HG03135 (cell line): ENCODE measurements around the gene FZD2.
"Not testable (repeated sequence)": the region's sequence is repeated elsewhere in the genome, so short reads cannot be mapped to it uniquely, and the experiment has no call there.

Experiments used
- ATAC-seq: cut with Tn5 transposase; IDR thresholded peaks from one replicate; pipeline ENCODE4 v1.9.1; 2021; ENCODE audit warnings: mild to moderate bottlenecking, moderate library complexity; ENCODE audit not compliant: unreplicated experiment

Gene FZD2

DNA sequence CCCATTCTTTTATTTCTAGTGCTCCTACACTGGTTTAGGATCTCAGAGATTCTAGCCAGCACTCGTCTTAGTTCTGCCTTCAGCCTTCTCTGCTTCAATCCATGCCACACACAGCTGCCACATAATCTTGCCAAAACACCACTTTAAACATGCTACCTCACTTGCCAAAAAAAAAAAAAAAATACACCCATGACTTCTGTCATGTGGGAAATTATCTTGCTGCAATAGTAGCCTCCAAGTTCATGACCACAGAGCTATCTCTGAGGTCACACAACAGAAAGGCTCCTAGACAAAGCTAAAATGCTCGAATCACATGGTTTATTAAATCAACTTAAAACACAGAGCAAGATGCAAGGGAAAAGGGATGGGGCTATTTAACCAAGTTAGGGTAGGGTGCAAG, 18.1 kb downstream of the FZD2 start:
- no peak for ATAC-seq

DNA sequence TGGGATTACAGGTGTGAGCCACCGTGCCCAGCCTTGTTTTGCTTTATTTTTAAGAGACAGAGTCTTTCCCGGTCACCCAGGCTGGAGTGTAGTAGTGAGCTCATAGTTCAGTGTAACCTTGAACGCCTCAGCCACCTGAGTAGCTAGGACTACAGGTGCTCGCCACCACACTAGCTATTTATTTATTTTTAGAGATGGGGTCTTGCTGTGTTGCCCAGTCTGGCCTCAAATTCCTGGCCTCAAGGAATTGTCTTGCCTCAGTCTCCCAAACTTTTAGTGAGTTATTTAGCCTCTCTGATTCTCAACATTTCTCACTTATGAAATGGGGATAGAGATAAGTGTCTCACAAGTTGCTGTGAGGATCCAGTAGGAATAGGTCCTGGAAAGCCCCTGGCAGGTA, 21.7 kb downstream of the FZD2 start:
- ATAC-seq = no peak

DNA sequence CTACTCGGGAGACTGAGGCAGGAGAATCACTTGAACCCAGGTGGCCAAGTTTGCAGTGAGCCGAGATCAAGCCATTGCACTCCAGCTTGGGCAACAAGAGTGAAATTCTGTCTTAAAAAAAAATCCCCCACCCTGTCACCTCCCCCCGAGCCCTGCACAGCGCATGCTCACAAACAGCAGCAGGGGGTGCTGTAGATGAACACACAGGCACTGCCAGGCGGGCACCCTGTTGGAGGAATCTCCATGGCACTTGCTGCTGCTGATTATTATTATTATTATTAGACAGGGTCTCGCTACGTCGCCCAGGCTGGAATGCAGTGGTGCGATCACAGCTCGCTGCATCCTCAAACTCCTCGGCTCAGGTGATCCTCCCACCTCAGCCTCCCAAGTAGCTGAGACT, 24.6 kb downstream of the FZD2 start:
- no peak for ATAC-seq

DNA sequence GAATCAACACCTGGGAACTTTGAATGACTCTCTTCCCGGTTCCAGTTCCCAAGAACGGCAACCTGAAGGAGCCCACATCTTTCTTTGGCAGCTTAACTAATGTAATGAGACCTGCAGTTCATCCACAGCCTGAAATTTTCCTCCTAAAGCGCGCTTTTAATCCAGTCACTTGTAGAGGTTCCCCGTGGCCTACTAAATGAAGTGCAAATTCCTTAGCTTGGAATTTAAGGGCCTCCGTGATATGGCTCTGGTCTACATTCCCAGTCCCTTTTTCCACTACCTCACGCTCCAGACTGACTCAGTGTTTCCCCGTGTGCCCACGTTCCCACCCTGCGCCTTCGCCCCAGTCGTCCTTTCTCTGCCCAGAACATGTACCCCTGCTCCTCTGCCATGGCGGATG, 27.2 kb downstream of the FZD2 start:
- ATAC-seq = no peak

DNA sequence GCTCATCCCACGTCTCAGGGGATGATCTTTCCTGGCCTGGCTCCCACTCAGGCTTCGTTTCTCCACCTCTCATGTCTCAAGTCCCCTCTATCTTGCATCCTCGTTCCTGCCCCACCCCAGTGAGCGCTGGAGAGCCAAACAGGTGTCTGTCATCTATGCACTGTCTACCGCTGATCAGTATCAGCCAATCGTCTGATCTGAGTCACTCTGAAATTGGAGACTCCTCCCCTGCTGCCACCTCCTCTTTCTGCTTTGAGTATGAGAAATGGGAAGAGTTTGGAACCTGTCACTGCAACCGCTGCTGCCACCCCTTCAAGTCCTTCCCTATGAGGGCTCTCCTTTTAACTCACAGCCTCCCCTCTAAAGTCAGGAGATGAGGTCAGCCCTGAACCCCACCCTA, 28.0 kb downstream of the FZD2 start:
- ATAC-seq = no peak

DNA sequence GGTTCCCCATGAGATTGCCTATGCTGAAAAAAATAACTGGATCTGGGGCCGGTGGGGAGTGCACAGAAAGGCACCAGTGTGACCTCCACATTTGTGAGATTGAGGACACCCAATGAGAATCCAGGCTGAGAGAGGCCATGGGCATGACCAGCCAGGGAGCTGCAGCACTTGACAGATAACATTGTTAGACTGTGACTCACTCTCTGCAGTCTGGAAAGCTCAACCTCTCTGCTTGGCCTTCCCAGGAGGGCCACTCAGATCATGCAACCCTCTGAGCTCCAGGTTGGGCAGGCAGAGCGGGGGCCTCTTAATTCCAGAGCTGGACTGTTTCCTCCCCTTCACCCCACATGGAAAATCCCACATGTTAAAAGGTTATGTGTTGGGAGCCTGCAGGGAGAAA, 30.1 kb downstream of the FZD2 start:
- no peak for ATAC-seq

DNA sequence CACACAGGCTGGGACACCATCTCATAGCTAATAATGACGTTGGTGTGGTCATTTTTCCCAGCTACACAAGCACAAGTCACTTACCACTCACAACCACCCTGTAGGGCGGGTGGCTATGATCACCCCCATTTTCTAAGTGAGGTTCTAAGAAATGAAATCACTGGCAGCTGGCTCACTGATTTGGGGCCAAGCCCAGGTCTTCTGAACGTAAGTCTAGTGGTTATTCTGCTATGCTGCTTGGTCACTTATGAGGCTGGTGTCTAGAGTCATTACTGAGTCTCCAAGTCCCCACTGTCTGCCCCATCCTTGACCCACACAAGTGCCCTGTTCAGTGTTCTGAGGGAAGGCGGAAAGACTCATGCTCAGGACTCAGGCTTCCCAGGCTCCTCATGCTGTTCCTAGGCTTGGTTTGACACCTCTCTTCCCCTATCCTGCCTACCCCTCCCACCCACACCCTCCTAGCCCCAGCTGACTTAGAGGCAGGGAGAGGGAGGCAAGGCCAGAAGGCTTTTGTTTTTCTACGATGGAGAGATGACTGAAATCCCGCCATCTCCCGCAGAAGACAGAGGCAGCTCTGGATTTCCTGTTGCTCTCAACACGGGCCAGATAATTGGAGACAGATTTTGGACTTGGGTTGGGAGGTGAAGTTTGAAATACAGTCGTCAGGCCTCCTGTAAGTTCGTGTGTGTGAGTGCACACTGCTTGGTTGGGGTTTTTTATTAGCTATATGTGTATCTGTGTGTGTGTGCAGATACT, 32.2 kb downstream of the FZD2 start:
- no peak for ATAC-seq

DNA sequence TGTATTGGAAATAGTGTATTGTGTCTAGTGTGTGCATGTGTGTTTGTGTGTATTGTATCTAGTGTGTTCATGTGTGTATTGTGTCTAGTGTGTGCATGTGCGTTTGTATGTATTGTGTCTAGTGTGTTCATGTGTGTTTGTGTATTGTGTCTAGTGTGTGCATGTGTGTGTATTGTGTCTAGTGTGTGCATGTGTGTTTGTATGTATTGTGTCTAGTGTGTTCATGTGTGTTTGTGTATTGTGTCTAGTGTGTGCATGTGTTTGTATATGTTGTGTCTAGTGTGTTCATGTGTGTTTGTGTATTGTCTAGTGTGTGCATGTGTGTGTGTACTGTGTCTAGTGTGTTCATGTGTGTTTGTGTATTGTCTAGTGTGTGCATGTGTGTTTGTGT, 32.8 kb downstream of the FZD2 start:
- ATAC-seq = not testable (repeated sequence)

DNA sequence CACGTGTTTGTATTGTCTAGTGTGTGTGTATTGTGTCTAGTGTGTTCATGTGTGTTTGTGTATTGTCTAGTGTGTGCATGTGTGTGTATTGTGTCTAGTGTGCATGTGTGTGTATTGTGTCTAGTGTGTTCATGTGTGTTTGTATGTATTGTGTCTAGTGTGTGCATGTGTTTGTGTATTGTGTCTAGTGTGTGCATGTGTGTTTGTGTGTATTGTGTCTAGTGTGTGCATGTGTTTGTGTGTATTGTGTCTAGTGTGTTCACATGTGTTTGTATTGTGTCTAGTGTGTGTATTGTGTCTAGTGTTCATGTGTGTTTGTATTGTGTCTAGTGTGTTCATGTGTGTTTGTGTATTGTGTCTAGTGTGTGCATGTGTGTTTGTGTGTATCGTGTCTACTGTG, 33.5 kb downstream of the FZD2 start:
- ATAC-seq = not testable (repeated sequence)

DNA sequence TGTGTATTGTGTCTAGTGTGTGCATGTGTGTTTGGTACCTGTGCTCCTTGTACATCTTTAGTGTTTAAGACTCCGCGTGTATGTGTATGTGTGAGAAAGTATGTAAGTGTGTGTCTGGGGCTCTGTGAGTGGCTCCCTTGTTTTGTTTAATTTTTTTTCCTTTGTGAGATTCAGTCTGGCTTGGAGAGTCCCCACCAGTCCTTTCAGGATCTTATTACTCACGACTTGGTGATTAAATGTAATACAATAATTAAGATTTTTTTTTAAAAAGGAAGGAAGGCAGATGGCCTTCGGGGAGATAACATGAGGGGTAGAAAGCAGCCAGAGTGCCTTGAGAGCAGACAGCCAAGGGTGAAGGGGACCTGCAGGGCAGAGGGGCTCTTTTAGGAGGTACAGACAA, 33.9 kb downstream of the FZD2 start:
- ATAC-seq = no peak

DNA sequence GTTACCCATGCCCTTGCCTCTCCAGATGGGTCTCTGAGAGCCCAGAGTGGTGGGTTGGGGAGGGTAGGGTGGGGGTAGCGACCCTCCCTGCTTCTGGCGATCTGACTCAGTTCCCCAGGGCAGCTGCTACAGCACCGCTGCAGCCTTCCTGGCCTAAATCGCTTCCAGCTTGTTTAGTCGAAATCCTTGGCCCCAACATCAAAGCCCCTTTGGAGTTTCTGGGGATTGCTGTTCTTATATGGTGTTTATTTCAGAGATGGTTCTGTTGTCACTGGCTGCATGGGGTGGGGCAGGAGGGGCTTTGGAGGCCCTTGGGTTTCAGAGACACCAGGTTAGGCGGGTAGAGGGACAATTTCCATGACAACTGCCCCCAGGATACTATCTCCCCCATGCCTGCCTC, 35.9 kb downstream of the FZD2 start:
- no peak for ATAC-seq

DNA sequence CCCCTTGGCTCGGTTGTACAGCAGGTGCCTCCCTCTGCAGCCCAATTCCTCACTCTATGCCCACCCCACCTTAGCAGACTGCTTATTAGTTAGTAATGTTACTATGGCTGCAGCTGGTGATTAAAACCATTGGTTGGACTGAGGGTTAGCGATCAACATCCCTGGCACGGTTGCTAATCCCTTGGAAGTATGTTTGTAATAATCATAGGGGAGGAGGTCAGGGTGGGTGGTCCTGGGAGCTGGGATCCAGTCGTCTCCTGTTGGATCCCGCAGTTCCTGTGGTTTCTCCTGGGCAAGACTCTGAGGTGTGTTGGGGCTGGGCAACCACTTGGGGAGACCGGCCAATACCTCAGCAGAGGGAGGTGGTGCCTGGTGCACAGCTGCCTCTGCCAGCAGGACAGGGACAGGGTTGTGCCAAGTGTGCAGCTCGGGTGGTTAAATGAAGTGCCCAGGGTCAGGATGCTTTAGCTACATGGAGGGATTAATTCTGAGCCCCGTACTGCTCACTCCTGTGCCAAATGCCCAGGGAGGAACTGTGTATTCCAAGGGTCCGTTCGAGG, 38.0 kb downstream of the FZD2 start:
- ATAC-seq = no peak

DNA sequence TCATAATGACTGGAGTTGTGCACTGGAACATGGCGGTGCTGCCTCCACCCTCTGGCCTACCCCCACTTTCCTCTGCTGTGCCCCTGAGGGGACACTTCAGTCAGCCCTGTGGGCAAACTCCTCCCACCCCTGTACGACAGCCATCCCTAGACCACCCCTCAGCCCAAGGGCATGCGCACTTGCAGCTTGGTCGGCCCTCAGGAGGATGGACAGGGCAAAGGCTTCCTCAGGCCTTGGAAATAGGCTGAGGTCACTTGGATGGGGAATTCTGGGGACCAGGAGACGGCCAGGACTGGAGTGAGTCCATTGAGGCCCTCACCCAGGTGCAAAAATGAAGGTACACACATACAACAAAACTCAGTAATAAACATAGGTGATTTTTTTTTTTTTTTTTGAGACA, 41.0 kb downstream of the FZD2 start:
- no peak for ATAC-seq

DNA sequence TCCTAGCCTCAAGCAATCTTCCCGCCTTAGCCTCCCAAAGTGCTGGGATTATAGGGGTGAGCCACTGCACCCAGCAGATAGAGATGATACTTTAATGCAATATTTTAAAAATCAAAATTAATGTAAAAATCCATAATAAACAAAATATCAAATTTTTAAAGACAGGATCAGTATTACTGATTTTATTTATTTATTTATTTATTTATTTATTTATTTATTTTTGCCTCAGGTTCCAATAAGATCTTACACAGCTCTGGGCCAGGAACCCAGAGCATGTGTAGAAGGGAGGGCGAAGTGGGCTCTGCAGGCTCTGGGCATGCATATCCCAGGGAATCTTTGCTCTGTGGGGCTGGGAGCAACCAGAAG, 41.6 kb downstream of the FZD2 start:
- ATAC-seq = no peak

DNA sequence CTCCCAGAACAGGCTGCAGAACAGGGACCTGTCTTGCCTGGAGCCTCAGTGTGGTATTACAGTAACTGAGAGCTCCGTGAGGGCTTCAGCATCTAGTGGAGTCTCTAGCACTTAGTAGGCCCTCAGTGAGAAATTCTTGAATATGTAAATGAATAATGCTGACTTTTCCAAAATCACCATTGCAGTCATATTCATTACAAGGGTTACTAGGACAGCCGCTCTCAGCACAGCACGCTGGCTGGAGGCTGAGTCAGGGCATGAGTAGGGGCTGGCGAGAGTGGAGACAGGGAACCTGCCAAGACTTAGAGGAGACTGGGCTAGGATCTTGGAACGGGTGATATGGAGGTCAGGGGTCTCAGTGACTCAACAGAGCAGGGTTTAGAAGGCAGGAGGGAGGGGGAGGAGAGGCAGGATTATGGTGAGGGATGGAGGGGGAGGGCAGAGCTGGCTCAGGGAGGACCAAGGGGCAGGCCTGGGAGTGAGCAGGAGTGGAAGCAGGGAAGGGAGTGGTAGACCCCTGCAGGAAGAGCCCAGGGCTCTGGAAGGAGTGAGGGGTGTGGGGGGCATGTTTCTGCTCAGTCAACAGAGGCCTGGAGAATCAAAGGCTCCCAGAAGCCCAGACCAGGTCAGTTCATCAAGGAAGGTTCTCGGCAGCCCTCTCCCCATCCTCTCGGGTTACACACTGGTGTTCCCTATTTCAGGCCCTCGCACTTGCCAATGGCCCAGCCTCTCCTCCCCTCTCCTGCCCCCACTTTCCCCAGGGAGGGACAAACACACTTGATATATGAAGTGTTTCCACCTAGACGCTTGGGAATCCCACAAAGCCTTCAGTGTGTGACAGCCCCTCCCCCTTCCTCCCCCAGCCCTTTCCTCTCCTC, 42.3 kb downstream of the FZD2 start:
- ATAC-seq = no peak

DNA sequence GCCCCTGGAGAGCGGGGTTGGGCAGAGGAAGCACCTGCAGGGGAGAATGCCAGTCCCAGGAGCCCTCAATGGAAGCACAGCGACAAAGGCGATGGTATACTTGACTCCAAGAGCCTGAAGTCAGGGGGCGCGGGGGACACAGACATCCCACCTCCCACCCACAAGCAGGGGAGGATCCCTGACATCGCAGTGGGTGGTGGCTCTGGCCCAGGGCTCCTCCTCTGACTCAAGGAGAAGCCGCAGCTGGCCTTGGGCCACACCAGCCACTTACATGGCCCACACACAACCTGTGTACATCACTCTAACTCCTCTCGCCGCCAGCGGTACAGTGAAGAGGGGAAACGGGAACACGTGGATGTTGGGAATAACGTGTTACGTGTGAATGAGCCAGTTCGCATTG, 44.3 kb downstream of the FZD2 start:
- no peak for ATAC-seq

DNA sequence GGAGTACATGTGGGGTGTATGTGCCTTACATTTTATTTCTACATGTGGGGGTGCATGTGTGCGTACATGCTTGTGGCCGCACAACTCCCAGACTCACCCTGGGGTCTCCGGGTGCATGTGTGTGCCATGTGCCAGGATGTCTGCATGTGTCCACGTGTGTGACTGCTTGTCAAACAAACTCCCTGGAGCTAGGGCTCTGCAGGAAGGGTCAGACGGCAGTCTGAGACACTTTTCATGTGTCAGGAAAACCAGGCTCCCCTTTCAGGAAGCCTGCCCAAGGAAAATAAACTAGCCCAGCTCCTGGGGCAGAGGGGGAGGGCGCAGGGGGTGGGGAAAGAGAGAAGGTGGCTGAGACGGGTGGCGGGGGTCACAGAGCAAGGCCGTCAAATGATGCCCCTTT, 44.7 kb downstream of the FZD2 start:
- no peak for ATAC-seq

DNA sequence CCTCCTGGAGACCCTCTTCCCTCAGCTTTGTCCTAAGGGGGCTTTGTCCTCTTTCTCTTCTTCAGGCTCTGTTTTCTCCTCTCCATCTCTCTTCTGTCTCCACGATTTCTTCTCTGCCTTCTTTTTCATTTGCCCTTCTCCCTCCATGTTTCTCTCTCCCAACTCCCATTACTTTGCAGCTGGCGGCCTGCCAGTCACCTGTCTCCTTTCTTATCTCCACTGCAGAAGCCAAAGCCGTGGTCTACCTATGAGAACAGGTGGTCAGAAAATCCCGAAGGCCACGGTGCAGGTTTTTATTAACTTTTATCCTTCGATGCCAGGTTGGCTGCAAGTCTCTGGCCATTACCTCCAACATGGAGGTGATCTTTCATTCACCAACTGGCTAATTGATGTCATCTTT, 45.1 kb downstream of the FZD2 start:
- ATAC-seq = no peak

DNA sequence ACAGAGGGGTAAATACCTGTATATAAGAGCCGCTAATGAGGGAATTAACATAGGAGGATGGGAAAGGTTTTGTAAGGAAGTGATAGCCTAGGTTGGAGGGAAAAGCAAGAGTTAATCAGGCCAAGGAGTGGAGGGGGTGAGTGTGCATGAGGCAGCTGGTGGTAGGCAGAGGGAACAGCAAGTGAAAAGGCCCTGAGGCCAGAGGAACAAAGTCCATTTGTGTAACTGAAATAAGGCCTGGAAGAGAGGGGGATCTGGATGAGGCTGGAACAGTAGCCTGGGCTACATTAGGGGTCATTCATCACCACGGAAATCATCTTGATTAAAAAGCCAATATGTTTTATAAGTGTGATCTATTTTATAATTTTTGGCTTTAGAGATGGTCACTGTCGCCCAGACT, 45.7 kb downstream of the FZD2 start:
- ATAC-seq = no peak

DNA sequence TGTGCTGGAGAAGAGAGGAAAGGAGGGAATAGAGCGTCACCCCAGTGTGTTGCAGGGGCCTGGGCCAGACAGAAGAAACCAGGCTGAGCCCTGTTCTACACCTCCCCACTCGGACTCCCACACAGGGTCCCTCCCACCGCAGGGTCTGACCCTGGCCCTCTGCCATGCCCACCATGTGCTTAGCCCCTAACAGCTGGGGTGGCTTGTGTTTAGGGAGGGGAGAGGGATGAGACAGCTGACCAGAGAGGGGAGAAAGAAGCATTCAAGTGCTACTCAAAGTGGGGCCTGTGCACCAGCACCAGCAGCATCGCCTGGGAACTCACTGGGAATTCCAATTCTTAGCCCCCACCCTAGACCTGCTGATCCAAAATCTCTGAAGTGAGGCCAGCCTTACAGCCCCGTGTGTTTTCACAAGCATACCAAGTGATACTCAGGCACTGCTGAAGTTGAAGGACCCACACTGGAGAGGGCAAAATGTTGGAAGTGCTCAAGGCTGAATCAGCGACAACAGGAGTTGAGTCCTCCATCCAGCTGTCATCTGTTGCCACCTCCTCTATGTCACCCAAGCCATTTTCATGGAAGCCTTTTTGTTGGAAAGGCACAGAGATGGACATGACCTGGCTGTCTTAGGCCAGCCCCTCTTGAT, 47.0 kb downstream of the FZD2 start:
- ATAC-seq = no peak

DNA sequence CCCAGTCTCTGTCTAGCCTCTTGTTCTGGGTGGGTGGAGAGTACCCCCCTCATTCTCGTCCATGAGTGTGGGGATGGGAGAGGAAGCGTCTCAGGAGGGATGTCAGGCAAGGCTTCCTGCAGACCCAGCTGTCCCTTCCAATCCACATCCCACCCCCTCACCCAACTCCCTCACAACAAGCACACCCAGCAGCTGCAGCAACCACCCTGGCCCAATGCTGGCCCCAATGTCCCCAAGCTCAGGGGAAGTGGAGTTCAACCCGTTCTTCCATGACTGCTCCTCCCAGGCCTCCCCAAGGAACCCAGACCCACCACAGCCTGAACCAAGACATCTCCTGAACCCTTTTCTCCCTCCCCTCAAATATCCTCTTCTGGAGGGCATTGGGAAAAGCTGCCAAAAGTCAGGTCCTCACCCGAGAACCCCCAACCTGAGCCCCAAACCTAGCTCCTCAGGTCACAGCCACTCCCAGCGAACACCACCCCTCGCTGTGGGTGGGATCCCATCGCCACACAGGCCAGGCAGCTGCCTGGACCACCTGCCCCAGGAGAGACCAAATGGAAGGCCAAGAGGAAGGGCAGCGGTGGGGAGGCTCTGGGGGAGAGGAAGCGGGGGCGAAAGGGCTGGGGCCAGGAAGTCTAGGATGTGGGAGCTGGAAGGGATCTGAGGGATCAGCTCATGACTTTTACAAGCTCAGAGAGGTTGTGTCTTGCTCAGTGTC, 47.6 kb downstream of the FZD2 start:
- no peak for ATAC-seq
